Stimulated activated naive CD8-positive, alpha-beta T cell treated with anti-CD3 and anti-CD28 coated beads, Interleukin-15, amount 100 ng/mL, for 72 hours (primary cell): ENCODE measurements around the gene KCNA1.

ENCODE experiments used
- ATAC-seq: fragments of 150-1000 bp; cut with Tn5 transposase; 2 replicates; pipeline ENCODE4 v1.10.0; 2021; ENCODE audit warnings: mild to moderate bottlenecking, moderate library complexity
- DNase-seq, 2 donors: peaks; one replicate each; pipeline ENCODE4 v3.0.0; 2021 to 2022
- H3K27ac Mint-ChIP-seq, 2 donors: one replicate each; pipeline ENCODE4 v1.8.0; 2022; ENCODE audit warnings: mild to moderate bottlenecking in 2 of 2, mixed read lengths in 2 of 2, moderate library complexity in 2 of 2
- H3K27me3 Mint-ChIP-seq: one replicate; pipeline ENCODE4 v1.8.0; 2022; ENCODE audit warnings: mixed read lengths
- H3K4me1 Mint-ChIP-seq: one replicate; pipeline ENCODE4 v1.8.0; 2022; ENCODE audit warnings: mild to moderate bottlenecking, mixed read lengths
- H3K4me3 Mint-ChIP-seq, 2 donors: one replicate each; pipeline ENCODE4 v1.8.0; 2022; ENCODE audit warnings: mild to moderate bottlenecking in 2 of 2, mixed read lengths in 2 of 2, moderate library complexity in 1 of 2
- H3K9me3 Mint-ChIP-seq, 2 donors: one replicate each; pipeline ENCODE4 v1.8.0; 2022; ENCODE audit warnings: mixed read lengths in 2 of 2

Gene KCNA1

DNA sequence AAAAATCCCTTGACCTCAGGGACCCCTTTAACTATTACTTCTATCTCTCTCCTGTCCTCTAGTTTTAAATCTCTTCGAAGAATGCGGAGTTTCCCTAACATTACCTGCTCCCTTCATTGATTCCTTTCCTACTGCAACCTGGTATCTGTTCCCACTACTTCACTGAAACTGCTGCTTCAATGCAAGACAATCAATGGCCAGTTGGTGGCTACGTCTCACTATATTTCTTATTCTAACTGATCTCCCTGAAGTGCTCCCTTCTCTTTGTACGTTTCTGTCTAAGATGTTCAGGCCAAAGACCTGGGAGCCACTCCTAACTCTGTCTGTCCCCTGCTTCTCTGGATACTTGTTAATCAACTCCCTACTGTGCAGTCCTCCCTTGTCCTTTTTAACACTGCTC is 10.3 kb upstream of the KCNA1 start:
- no peak for DNase-seq
- ATAC-seq: no peak
- Mint-ChIP-seq H3K27ac (no peak overlapping the region), H3K4me3 (no peak overlapping the region), H3K9me3 (no peaks in the 10 kb centered on the region), H3K27me3 (peaks cover 27% of the 10 kb centered on the region), H3K4me1 (no peaks in the 10 kb centered on the region)

DNA sequence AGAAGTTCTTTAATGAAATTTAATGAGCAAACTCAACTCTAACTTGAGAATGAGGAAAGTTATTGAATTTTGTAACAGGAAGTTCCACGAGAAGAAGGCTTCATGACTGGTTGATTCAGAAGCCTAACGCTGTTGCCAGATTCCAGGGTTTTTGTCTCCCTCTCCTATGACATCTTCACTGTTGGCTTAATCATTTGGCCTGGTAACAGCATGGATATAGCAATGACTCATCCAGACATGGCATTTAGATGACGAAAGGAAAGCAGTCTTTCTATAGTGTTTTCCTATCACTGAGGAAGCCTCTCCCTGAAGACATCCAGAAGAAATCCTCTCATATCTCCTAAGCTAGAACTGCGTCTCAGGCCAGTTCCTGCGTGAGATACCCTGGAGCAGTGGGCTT is 9.4 kb upstream of the KCNA1 start:
- DNase-seq (no peak), ATAC-seq (no peak)
- no peaks in the 10 kb centered on the region for H3K9me3 Mint-ChIP-seq
- H3K4me1 Mint-ChIP-seq: no peaks in the 10 kb centered on the region
- H3K4me3 Mint-ChIP-seq: no peak overlapping the region
- H3K27ac Mint-ChIP-seq: no peak overlapping the region
- H3K27me3 Mint-ChIP-seq: peaks cover 27% of the 10 kb centered on the region

DNA sequence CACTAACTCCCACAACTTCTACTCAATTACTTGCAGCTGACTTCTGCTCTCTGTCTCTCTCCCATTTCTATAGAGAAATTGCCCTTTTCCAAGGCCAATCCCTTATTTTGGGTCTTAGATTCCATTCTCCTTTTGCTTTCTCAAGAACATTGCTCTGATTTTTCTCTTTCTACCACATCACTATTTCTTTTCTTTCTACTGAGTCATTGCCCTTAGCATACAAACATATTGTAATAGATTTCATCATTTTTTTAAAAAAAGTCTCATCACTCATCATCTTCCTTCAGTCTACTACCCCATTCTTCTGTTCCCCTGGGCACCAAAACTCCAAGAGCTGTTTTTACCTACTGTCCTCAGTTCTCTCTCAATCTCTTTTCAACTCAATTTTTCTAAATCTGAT is 4.4 kb upstream of the KCNA1 start:
- ATAC-seq (no peak), DNase-seq (no peak)
- Mint-ChIP-seq H3K27ac (no peak overlapping the region), H3K4me3 (no peak overlapping the region), H3K9me3 (no peaks in the 10 kb centered on the region), H3K4me1 (peaks cover 19% of the 10 kb centered on the region), H3K27me3 (peaks cover 16% of the 10 kb centered on the region)

DNA sequence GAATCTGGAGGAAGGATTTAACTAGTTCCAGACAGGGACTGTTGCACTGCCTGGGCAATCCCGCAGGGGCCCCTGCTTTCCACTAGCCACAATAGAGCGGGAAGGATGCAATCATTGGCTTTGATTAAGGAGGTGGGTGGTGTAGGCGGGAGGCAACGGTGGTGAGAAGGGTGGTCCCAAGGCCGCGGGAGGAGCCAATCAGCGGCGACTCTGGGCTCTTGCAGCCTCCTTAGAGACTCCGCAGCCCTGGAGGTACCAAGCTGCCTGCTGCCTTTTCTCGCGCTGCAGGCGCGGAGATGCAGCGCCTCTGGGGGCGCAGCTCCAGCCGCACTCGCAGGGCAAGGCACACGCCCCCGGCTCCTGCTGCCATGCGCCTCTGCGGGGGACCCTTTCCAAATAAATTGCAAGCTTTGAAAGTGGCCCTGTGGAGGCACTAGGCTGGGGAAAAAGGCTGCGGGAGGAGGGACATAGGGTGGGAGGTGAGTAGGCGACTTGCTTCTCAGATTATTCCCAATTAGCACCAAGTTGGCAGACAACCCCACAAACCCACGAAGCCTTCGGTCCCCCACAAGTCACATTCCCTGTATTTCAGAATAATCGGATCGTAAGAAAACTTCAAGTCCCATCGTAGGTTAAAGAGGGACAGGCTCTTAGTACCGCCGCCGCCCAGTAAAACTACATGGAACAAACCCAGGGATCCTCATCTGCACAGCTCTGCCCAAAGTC is 858 bp upstream of the KCNA1 start:
- DNase-seq (peak; percentile 19 to 29), ATAC-seq (peak; percentile 53)
- no peak overlapping the region for H3K27ac Mint-ChIP-seq
- H3K27me3 Mint-ChIP-seq: no peaks in the 10 kb centered on the region
- peaks cover 30% of the 10 kb centered on the region for H3K4me1 Mint-ChIP-seq
- H3K4me3 Mint-ChIP-seq: peak overlapping the region; percentile 54 to 67
- no peaks in the 10 kb centered on the region for H3K9me3 Mint-ChIP-seq

DNA sequence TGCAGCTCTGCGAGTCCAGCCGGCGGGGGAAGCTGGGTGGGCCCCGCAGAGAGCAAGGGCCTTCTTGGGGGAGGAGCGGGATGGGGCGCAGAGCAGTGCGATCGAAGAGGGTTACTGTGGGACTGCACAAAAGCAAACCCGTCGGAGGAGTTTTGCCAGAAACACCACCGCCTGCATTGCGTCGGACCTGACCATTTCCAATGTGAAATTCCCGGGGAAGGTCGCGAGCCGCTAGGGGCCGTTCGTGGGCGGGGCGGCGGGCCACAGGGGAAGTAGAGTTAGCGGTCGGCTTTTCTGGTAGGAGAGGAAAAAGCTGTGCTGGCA is 333 bp upstream of the KCNA1 start:
- no peaks in the 10 kb centered on the region for H3K9me3 Mint-ChIP-seq
- peaks cover 4% of the 10 kb centered on the region for H3K27me3 Mint-ChIP-seq
- H3K4me1 Mint-ChIP-seq: peaks cover 30% of the 10 kb centered on the region
- no peak overlapping the region for H3K27ac Mint-ChIP-seq
- ATAC-seq: no peak
- peak in 1 of 2 donors; percentile 10 for DNase-seq
- H3K4me3 Mint-ChIP-seq: peak overlapping the region; percentile 54 to 67

DNA sequence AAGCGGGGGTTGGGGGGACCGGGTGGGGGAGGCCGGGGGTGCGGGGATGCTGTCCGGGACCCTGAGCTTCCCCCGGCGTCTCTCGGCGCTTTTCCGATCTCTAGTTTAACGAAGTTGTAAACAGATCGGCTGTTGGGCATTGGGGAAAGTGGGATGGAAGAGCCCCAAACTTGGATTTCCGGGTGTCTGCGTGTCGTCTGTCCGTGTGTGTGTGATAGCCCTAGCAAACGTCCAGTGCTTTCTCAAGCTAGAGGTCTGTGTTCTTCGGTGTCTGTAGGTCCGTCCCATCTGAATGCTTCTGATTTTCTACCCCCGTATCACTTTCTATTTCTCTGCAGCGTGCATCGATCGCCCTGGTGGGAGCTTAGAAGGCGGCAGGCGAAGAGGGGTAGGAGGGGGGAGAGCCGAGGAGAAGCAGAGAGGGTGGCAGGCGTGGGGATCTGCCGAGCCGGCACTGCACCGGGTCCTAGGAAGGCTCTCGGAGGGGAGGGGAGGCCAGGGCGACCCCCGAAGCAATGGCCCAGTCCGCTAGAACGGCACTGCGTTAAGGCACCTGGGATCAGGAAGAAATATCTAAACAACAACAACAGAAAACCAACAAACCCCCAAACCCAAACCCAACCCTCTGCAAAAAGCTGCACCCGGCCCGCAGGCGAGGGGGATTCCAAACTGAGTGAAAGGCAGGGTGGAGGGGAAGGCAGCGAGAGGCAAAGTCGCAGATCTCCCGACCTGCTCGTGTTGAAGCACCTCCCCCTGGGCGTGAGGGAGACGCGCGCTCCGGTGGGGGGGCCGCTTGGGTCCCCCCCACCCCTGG is 1.0 kb downstream of the KCNA1 start:
- Mint-ChIP-seq H3K27me3 (peaks cover 18% of the 10 kb centered on the region), H3K9me3 (no peaks in the 10 kb centered on the region), H3K4me3 (peak overlapping the region; percentile 84 to 92), H3K27ac (no peak overlapping the region), H3K4me1 (peaks cover 30% of the 10 kb centered on the region)
- DNase-seq (peak; percentile 21 to 34), ATAC-seq (peak; percentile 65)

DNA sequence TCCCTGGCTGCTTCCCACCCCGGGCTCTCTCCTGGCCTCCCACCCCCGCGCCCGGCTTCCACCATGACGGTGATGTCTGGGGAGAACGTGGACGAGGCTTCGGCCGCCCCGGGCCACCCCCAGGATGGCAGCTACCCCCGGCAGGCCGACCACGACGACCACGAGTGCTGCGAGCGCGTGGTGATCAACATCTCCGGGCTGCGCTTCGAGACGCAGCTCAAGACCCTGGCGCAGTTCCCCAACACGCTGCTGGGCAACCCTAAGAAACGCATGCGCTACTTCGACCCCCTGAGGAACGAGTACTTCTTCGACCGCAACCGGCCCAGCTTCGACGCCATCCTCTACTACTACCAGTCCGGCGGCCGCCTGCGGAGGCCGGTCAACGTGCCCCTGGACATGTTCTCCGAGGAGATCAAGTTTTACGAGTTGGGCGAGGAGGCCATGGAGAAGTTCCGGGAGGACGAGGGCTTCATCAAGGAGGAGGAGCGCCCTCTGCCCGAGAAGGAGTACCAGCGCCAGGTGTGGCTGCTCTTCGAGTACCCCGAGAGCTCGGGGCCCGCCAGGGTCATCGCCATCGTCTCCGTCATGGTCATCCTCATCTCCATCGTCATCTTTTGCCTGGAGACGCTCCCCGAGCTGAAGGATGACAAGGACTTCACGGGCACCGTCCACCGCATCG is 1.8 kb downstream of the KCNA1 start:
- H3K27ac Mint-ChIP-seq: no peak overlapping the region
- DNase-seq (peak; percentile 10 to 14), ATAC-seq (peak; percentile 19)
- H3K4me1 Mint-ChIP-seq: peaks cover 30% of the 10 kb centered on the region
- peaks cover 20% of the 10 kb centered on the region for H3K27me3 Mint-ChIP-seq
- H3K9me3 Mint-ChIP-seq: no peaks in the 10 kb centered on the region
- H3K4me3 Mint-ChIP-seq: peak overlapping the region; percentile 49 to 53

DNA sequence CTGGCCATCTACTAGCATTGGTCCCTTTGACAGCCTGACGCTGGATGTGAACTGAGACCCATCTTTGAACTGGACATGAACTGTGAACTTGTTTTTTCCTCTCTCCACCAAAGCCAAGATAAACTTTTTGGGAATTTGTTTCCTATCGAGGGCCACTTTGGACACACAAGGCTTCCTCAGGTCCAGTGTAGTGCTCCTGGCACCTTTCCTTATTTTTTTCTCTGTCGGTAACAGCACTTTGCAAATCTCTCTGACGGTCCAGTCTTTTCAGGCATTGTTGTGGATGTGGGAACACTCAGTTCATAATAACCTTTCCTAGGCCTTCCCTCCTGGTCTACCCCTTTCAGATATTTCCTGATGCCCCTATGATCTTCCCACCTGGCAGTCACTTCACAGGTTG is 5.0 kb downstream of the KCNA1 start:
- H3K9me3 Mint-ChIP-seq: no peaks in the 10 kb centered on the region
- H3K4me1 Mint-ChIP-seq: peaks cover 22% of the 10 kb centered on the region
- ATAC-seq (no peak), DNase-seq (no peak)
- H3K4me3 Mint-ChIP-seq: no peak overlapping the region
- H3K27me3 Mint-ChIP-seq: peaks cover 39% of the 10 kb centered on the region
- no peak overlapping the region for H3K27ac Mint-ChIP-seq

DNA sequence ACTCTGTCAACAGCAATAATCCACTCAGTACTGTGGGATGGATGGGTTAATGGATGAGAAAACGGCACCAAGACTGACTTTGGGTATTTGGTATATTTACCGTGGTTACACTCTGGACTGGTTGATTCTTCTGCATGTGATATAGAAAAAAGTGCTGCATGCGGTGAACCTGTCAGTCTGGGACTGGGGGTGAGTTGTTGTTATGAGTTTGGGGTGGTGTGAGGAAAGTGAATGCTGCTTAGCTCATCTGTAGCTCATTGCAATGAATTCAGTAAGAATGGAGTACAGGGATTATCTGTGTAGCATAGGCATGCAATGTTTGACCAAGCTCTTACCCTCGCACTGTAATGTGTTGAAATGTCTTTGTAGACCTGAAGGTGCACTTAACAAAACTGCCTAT is 6.0 kb downstream of the KCNA1 start:
- Mint-ChIP-seq H3K27ac (no peak overlapping the region), H3K4me1 (peaks cover 15% of the 10 kb centered on the region), H3K4me3 (no peak overlapping the region)

DNA sequence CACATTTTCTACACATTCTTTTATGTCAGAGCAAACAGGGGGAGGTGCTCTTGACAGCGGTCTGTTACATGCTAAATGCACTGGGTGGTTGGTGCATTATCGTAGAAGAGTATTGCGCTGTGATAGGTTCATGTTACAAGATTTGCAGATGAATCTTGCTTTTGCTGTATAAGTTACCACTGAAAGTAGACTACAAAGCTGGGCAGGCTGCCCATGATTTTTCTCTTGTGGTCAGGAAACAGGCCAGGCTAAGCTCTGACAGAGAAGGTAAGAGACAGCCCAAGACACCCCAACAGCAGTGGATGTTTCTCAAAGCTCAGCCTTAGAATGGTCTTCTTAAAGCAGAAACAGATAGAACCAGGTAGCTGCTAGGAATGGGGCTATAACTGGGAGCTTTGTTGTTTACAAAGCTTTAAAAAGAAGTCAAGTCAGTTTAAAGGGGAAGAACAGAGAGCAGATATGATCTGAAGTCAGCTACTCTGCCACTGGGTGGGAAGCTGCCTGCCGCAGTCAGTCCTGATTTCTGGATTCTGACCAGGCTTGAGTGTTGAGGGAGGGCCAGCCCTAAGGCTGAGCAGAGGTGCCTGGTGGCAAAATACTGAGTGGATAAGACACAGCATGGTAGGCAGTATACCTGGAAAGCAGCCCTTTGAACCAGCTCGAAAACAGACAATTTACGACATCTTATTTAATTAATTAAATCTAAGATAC is 9.4 kb downstream of the KCNA1 start:
- peak; percentile 64 for ATAC-seq
- no peak overlapping the region for H3K27ac Mint-ChIP-seq
- H3K9me3 Mint-ChIP-seq: no peaks in the 10 kb centered on the region
- DNase-seq: no peak
- H3K27me3 Mint-ChIP-seq: peaks cover 56% of the 10 kb centered on the region
- no peak overlapping the region for H3K4me3 Mint-ChIP-seq
- H3K4me1 Mint-ChIP-seq: peaks cover 8% of the 10 kb centered on the region

More for the DNA sequence above, 6.0 kb downstream of the KCNA1 start:
- ATAC-seq (no peak), DNase-seq (no peak)
- peaks cover 46% of the 10 kb centered on the region for H3K27me3 Mint-ChIP-seq
- H3K9me3 Mint-ChIP-seq: no peaks in the 10 kb centered on the region

DNA sequence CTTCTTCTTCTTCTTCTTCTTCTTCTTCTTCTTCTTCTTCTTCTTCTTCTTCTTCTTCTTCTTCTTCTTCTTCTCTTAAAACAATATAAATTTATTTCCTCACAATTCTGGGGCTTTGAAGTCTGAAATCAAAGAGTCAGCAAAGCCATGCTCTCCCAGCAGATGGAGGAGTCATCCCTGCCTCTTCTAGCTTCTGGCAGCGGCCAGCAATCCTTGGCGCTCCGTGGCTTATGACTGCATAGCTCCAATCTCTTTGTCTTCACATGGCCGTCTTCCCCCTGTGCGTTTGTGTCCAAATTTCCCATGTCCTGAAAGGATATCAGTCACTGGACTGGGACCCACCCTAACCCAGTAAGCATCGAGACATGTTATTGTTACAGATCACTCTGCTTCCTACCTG is 22.9 kb downstream of the KCNA1 start:
- H3K27me3 Mint-ChIP-seq: peaks cover 26% of the 10 kb centered on the region
- H3K4me1 Mint-ChIP-seq: no peaks in the 10 kb centered on the region
- no peak for ATAC-seq
- H3K9me3 Mint-ChIP-seq: no peaks in the 10 kb centered on the region
- H3K4me3 Mint-ChIP-seq: no peak overlapping the region
- DNase-seq: no peak
- no peak overlapping the region for H3K27ac Mint-ChIP-seq

DNA sequence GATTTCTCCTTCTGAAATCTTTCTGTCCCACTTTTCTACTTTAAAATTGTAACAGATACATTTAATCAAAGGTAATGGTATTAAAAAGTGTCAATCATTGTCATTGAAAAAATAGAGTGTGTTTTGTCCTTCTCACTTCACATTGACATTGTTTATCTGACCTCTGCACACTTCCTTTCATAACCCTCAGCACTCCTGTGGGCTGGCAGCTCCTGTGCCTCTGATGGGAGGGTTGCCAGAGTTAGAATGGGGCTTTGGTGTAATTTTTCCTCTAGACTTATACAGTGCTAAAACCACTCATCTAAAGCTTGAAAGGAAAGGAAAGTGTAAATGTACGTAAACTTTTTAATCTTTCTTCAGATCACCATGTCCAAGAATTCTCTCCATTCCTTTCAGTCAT is 23.7 kb downstream of the KCNA1 start:
- ATAC-seq (no peak), DNase-seq (no peak)
- Mint-ChIP-seq H3K9me3 (no peaks in the 10 kb centered on the region), H3K4me1 (no peaks in the 10 kb centered on the region), H3K27me3 (peaks cover 18% of the 10 kb centered on the region), H3K27ac (no peak overlapping the region), H3K4me3 (no peak overlapping the region)

DNA sequence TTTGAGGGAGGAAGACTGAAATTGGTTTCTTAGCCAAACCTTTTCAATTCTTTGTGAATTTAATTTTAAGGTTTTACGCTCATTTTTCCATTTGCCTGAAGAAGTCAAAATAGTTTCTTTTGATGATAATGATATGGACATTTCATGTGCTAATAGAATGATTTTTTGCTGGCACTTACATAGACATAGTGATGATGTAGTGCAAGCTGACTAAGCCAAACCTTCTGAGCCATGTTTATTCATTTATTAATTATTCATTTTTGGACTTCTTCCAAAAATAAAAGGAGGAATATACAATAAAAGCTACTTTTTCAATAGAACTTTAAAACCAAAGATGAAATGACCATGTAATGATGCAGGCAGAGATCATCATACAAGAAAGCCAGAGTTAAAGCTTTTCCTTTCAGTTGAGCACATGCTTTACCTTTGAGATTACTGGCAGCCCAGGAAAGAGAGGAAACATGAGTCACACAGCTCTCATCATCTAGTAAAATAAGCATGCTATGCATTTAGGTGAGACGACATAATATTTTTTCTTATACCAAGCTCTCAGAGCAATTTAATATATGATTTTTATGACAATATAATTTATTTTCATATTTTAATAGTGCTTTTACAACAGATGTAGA is 24.8 kb downstream of the KCNA1 start:
- DNase-seq (no peak), ATAC-seq (no peak)
- no peak overlapping the region for H3K27ac Mint-ChIP-seq
- H3K4me1 Mint-ChIP-seq: no peaks in the 10 kb centered on the region
- no peak overlapping the region for H3K4me3 Mint-ChIP-seq
- no peaks in the 10 kb centered on the region for H3K9me3 Mint-ChIP-seq
- peaks cover 18% of the 10 kb centered on the region for H3K27me3 Mint-ChIP-seq

DNA sequence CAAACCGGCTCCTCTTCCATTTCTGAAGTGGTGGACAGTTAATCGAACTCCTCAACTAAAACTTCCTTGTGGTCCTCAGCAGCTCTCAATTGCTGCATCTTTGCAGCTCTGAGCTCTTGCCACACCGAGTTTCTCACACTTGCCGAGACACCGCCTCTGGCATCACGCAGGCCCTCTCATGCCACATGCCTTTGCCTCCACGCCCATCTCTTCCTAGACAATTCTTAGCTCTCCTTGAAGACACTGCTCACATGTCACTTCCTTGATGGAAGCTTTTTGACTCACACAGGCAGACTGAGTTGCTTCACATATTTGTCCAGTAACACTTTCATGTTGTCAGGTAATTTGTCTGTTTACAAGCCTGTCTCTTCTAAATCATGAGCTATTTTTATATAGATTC is 29.2 kb downstream of the KCNA1 start:
- no peak overlapping the region for H3K4me3 Mint-ChIP-seq

DNA sequence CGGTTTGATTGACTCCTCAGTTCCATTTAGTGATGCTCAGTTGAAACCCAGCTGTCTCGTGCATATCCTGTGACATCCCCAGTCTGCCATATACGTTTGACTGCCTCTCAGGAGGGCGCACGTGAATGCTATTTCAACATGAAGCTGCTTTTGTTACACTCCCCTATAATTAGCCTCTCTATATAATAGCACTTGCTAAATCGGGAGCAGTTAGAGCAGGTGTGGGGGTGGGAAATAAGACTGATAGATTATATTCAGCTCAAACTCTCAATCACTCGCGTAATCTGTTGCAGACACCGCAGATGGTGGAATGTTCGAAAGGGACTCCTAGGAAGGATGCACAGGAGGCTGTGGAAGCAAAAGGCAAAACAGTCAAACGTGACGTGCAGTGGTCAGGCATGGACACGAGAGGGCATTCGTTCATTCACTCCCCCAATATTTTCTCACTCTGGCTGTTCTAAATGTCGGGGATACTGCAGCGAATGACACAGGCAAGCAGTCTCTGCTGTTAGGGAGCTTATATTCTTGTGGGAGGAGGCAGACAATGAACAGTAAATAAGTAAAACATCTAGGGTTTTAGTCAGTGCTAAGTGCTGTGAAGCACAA is 29.8 kb downstream of the KCNA1 start:
- DNase-seq: no peak
- Mint-ChIP-seq H3K27me3 (no peaks in the 10 kb centered on the region), H3K27ac (no peak overlapping the region), H3K4me3 (no peak overlapping the region), H3K4me1 (no peaks in the 10 kb centered on the region), H3K9me3 (no peaks in the 10 kb centered on the region)
- no peak for ATAC-seq

More for the DNA sequence above, 29.2 kb downstream of the KCNA1 start:
- ATAC-seq: no peak
- H3K27ac Mint-ChIP-seq: no peak overlapping the region
- no peak for DNase-seq
- H3K4me1 Mint-ChIP-seq: no peaks in the 10 kb centered on the region
- no peaks in the 10 kb centered on the region for H3K9me3 Mint-ChIP-seq
- H3K27me3 Mint-ChIP-seq: peaks cover 3% of the 10 kb centered on the region
